ENCODE results near the gene CASP2. TPM values are rescaled to one million over a fixed set of nuclear protein-coding genes. Genes with fewer than 3 reads are reported as not detected.

Gene CASP2
- total and polyA plus RNA-seq, 8 donors = 4.2 to 19.7 (median 8.7) TPM

DNA sequence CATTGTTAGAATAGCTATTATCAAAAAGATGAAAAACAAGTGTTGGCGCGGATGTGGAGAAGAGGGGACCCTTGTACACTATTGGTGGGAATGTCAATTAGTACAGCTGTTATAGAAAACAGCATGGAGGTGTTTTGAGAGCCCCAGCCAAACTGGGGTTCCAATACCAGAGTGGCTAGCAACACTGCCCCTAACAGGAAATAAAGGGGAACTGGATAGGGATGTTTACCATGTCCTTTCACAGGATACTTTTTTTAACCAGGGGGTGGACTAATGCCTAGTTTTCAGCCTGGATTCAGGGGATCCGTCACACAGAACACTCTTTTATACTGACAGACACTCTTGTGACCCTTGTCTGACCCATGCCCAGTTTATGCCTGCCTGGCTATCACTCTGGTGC is 31.8 kb upstream of the CASP2 start:
- Histone ChIP-seq H3K9me3 (no peaks in the 10 kb centered on the region), H3K27me3 (no peaks in the 10 kb centered on the region), H3K36me3 (no peaks in the 10 kb centered on the region), H3K4me1 (peaks cover 0 to 14% (median 7%) of the 10 kb centered on the region in 3 donors), H3K4me3 (no peak overlapping the region), H3K27ac (no peak overlapping the region)
- TF ChIP-seq, protein P1, sequence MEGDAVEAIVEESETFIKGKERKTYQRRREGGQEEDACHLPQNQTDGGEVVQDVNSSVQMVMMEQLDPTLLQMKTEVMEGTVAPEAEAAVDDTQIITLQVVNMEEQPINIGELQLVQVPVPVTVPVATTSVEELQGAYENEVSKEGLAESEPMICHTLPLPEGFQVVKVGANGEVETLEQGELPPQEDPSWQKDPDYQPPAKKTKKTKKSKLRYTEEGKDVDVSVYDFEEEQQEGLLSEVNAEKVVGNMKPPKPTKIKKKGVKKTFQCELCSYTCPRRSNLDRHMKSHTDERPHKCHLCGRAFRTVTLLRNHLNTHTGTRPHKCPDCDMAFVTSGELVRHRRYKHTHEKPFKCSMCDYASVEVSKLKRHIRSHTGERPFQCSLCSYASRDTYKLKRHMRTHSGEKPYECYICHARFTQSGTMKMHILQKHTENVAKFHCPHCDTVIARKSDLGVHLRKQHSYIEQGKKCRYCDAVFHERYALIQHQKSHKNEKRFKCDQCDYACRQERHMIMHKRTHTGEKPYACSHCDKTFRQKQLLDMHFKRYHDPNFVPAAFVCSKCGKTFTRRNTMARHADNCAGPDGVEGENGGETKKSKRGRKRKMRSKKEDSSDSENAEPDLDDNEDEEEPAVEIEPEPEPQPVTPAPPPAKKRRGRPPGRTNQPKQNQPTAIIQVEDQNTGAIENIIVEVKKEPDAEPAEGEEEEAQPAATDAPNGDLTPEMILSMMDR (IDR thresholded peaks at IDR 0.05) = no peak
- FAIRE-seq (no peak), DNase-seq (no peak), ATAC-seq (no peak)
- 84 to 87% methylated on average over 3 of the region's 3 CpGs for WGBS, 2 donors
- intact Hi-C loops (cut with DNase I) = no loop called here

DNA sequence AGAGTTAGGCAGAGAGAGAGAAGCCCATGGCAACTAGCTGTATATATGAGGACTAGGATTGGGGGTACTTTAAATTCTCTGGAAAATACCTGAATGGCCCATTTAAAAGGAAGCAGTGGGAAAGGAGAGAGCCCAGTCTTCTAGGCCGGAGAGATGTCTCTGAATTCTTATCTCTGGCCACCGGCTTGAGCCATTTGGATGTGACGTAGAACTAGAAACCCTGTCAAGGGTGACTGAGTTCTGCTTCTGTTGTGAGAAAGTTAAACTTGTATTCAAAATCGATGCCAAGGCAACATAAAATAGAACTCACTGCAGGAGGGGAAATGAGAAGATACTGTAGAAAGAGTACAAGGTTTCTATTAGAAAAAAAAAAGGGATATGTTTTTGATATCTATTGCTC is 31.2 kb upstream of the CASP2 start:
- ATAC-seq = no peak
- FAIRE-seq = no peak
- TF ChIP-seq, protein P1 (IDR thresholded peaks at IDR 0.05) = no peak
- intact Hi-C loops (cut with DNase I) = no loop called here
- Histone ChIP-seq H3K27ac (no peak overlapping the region), H3K9me3 (no peaks in the 10 kb centered on the region), H3K27me3 (no peaks in the 10 kb centered on the region), H3K4me3 (no peak overlapping the region), H3K4me1 (peaks cover 0 to 14% (median 7%) of the 10 kb centered on the region in 3 donors), H3K36me3 (no peaks in the 10 kb centered on the region)
- 81 to 86% methylated on average over 4 of the region's 4 CpGs for WGBS, 2 donors
- no peak for DNase-seq

DNA sequence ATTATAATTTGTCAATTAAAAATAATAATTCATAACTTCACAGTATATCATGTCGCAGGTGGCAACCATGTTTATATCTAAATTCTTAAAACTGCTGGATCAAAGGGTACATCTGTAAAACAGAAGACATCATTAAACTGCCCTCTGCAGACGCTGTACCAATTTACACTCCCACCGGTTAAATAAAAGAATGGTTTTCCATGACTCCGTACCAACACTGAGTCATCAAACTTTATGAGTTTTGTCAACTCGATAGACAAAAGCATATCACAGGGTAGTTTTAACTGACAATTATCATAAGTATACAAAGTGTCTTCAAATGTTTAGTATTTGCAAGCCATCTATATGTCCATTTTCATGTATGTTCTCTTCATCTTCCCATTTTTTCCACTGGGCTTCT is 30.6 kb upstream of the CASP2 start:
- intact Hi-C loops (cut with DNase I) = no loop called here
- no peak for FAIRE-seq

DNA sequence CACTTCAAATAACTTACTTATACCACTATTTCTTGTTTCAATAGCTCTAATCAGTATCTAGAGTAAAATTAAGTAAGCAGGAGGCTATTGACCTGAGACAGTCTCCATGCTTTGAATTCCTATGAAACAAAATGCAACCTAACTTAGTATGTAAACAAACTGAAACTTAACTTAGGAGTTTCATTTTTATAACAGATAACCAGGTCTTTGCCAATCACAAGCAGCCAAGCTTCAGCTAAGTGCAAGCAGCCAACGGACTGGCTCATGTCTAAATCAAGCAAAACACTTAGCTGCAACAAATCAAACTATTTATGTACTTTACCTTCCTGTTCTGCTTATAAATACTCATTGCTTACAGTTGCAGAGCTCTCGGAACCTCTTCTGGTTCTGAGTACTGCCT is 29.3 kb upstream of the CASP2 start:
- intact Hi-C loops (cut with DNase I) = no loop called here
- no peaks in the 10 kb centered on the region for H3K27me3 ChIP-seq
- TF ChIP-seq, protein P1 (IDR thresholded peaks at IDR 0.05) = no peak
- H3K4me1 ChIP-seq = peaks cover 0 to 16% (median 7%) of the 10 kb centered on the region in 3 donors
- DNase-seq (no peak), ATAC-seq (peak in 3 of 4 donors; percentile 26 to 46 (median 45)), FAIRE-seq (no peak)
- H3K9me3 ChIP-seq = no peaks in the 10 kb centered on the region
- no peaks in the 10 kb centered on the region for H3K36me3 ChIP-seq
- peak overlapping the region in 2 of 4 donors; percentile 1 to 17 for H3K27ac ChIP-seq
- whole genome bisulfite sequencing, 2 donors = 6 to 9% methylated on average over 2 of the region's 2 CpGs
- H3K4me3 ChIP-seq = peak overlapping the region in 1 of 4 donors; percentile 3

More for the DNA sequence above, 30.6 kb upstream of the CASP2 start:
- H3K27me3 ChIP-seq = no peaks in the 10 kb centered on the region
- no peak overlapping the region for H3K27ac ChIP-seq
- no peak overlapping the region for H3K4me3 ChIP-seq
- 83 to 88% methylated on average over 5 of the region's 5 CpGs for WGBS, 2 donors
- TF ChIP-seq, protein P1 (IDR thresholded peaks at IDR 0.05) = no peak
- no peaks in the 10 kb centered on the region for H3K9me3 ChIP-seq
- DNase-seq = no peak
- no peaks in the 10 kb centered on the region for H3K36me3 ChIP-seq
- no peak for ATAC-seq
- H3K4me1 ChIP-seq = peaks cover 0 to 14% (median 7%) of the 10 kb centered on the region in 3 donors

DNA sequence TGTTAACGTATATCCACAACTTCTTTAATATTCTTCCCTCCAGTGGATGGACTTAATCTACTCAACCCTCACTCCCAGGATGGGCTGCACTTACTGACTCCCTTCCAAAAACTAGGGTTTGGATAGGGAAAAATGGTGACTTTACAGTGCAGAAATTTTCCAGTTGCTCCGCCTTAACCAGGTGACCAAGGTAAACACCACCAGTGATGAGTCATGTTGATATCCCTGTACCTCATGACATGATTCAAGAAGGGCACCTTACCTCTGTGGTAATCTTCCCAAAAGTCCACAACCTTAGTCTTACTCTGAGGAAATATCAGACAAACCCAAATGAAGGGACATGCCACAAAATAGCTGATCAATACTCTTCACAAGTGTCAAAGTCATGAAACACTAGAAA is 28.4 kb upstream of the CASP2 start:
- WGBS, 2 donors = 86 to 100% methylated on average over 2 of the region's 2 CpGs
- peak in 2 of 4 donors; percentile 7 to 33 for ATAC-seq
- TF ChIP-seq, protein P1 (IDR thresholded peaks at IDR 0.05) = no peak
- no peaks in the 10 kb centered on the region for H3K9me3 ChIP-seq
- no peak overlapping the region for H3K27ac ChIP-seq
- FAIRE-seq = no peak
- no peaks in the 10 kb centered on the region for H3K27me3 ChIP-seq
- H3K4me1 ChIP-seq = peaks cover 0 to 23% (median 7%) of the 10 kb centered on the region in 3 donors
- H3K36me3 ChIP-seq = no peaks in the 10 kb centered on the region
- no peak overlapping the region for H3K4me3 ChIP-seq
- DNase-seq = no peak
- intact Hi-C loops (cut with DNase I) = no loop called here
